ENCODE measurements around the gene ITSN1. TPM values are rescaled to one million over a fixed set of nuclear protein-coding genes. Genes with fewer than 3 reads are reported as not detected.

ITSN1 gene
- total RNA-seq, 1 donor from 2014 or later: 41.9 TPM

DNA sequence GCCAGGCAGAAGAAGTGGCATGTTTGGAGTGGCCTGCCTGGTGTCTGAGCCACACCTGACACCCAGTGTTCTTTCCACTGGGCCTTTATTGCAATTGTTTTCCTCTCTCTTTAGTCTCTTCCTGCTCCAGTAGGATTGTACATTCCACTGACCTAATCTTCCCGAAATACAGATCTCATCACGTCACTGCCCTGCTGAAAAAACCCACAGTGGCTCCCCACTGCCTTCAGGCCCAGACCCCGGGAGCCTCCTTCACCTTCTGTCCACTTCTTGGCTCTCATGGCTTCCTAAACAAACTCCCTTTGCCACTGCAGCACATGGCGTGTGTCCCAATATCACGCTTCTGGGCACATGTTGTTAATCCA, 298.6 kb downstream of the ITSN1 start:
- intact Hi-C loops (cut with micrococcal nuclease): no loop called here
- Histone ChIP-seq H3K27me3 (ENCODE audit: low read depth) (no peaks in the 10 kb centered on the region), H3K4me1 (peaks cover 5% of the 10 kb centered on the region), H3K9me3 (replicated peaks) (peaks cover 8% of the 10 kb centered on the region), H3K27ac (replicated peaks) (no peak overlapping the region), H3K4me3 (no peak overlapping the region), H3K36me3 (no peaks in the 10 kb centered on the region)
- no peak for TF ChIP-seq CTCF (IDR thresholded peaks at IDR 0.05; ENCODE audit: borderline replicate concordance)
- no peak for DNase-seq

DNA sequence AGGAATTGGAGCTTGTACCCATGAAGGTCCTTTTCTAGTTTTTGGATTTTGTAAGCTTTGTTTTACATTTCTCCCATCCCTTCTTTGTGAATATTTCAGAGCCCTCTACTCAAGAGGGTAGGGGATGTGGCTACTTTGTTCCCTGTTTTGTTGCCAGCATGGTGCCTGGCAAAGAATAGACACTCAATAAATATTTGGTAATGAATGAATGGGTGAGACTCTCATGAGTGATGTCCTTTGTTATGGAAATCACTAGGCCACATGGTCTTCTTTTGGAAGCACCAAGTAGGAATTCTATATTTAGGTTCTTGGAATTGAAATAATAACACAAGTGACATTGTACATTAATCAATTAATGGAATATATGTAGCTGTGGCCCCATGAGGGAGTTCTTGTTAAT, 300.1 kb downstream of the ITSN1 start:
- Histone ChIP-seq H3K9me3 (replicated peaks) (peaks cover 8% of the 10 kb centered on the region), H3K4me3 (no peak overlapping the region), H3K4me1 (peaks cover 2% of the 10 kb centered on the region), H3K36me3 (no peaks in the 10 kb centered on the region), H3K27ac (replicated peaks) (no peak overlapping the region), H3K27me3 (ENCODE audit: low read depth) (no peaks in the 10 kb centered on the region)
- intact Hi-C loops (cut with micrococcal nuclease): no loop called here
- no peak for TF ChIP-seq CTCF (IDR thresholded peaks at IDR 0.05; ENCODE audit: borderline replicate concordance)
- no peak for DNase-seq

GRCh38 chr21:33943293-33943692, 301.0 kb downstream of the ITSN1 start:
- no peaks in the 10 kb centered on the region for H3K36me3 ChIP-seq
- no peak overlapping the region for H3K27ac ChIP-seq (replicated peaks)
- no peak for TF ChIP-seq CTCF (IDR thresholded peaks at IDR 0.05; ENCODE audit: borderline replicate concordance)
- intact Hi-C loops (cut with micrococcal nuclease): no loop called here
- H3K4me3 ChIP-seq: no peak overlapping the region
- H3K4me1 ChIP-seq: peaks cover 11% of the 10 kb centered on the region
- DNase-seq: no peak
- H3K9me3 ChIP-seq (replicated peaks): peaks cover 8% of the 10 kb centered on the region
- H3K27me3 ChIP-seq (ENCODE audit: low read depth): no peaks in the 10 kb centered on the region

DNA sequence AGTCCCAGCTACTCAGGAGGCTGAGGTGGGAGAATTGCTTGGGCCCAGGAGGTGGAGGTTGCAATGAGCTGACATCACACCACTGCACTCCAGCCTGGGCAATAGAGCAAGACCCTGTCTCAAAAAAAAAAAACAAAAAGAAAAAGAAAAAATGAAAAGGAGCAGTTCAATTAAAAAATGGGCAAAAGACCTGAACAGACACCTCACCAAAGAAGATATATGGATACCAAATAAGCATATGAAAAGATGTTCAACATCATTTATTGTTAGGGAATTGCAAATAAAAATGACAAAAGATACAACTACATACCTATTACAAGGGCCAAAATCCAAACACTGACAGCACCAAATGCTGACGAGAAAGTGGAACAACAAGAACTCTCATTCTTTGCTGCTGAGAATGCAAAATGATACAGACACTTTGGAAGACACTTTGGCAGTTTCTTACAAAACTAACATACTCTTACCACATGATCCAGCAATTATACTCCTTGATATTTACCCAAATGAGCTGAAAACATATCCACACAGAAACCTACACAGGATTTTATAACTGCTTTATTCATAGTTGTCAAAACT, 302.0 kb downstream of the ITSN1 start:
- peaks cover 8% of the 10 kb centered on the region for H3K9me3 ChIP-seq (replicated peaks)
- H3K27me3 ChIP-seq (ENCODE audit: low read depth): no peaks in the 10 kb centered on the region
- no peak overlapping the region for H3K4me3 ChIP-seq
- intact Hi-C loops (cut with micrococcal nuclease): no loop called here
- H3K36me3 ChIP-seq: no peaks in the 10 kb centered on the region
- no peak overlapping the region for H3K27ac ChIP-seq (replicated peaks)
- TF ChIP-seq CTCF (IDR thresholded peaks at IDR 0.05; ENCODE audit: borderline replicate concordance): no peak
- DNase-seq: no peak
- peaks cover 16% of the 10 kb centered on the region for H3K4me1 ChIP-seq

GRCh38 chr21:33945652-33946270, 303.5 kb downstream of the ITSN1 start:
- no peak overlapping the region for H3K4me3 ChIP-seq
- TF ChIP-seq CTCF (IDR thresholded peaks at IDR 0.05; ENCODE audit: borderline replicate concordance): no peak
- no peaks in the 10 kb centered on the region for H3K27me3 ChIP-seq (ENCODE audit: low read depth)
- peaks cover 16% of the 10 kb centered on the region for H3K4me1 ChIP-seq
- no peak for DNase-seq
- peaks cover 8% of the 10 kb centered on the region for H3K9me3 ChIP-seq (replicated peaks)
- intact Hi-C loops (cut with micrococcal nuclease): no loop called here
- no peaks in the 10 kb centered on the region for H3K36me3 ChIP-seq
- no peak overlapping the region for H3K27ac ChIP-seq (replicated peaks)
